Panc1 (cell line): ENCODE results near the gene CRYM. TPM values are rescaled to one million over a fixed set of nuclear protein-coding genes. Genes with fewer than 3 reads are reported as not detected.

Experiments used
- ATAC-seq: fragments of 200-7000 bp; cut with Tn5 transposase; 2 replicates; pipeline ENCODE4 v1.9.1; 2020; ENCODE audit warnings: mild to moderate bottlenecking, moderate library complexity
- BruUV-seq: library from RNA; stranded (reverse); fragments of 400-500 nt; replicated peaks from 2 replicates; lab custom pipeline; 2021; lab: Mats Ljungman, UMichigan
- CTCF ChIA-PET: fragments of 300-600 bp; sonication (Branson Sonifier 250); formaldehyde crosslinking; loops from one replicate; lab custom pipeline; 2022; ENCODE audit warnings: antibody characterized with exemption; lab: Charles Lee
- POLR2A ChIA-PET: fragments of 300-600 bp; sonication (Branson Sonifier 250); formaldehyde crosslinking; loops from one replicate; lab custom pipeline; 2022; ENCODE audit warnings: antibody characterized with exemption; lab: Charles Lee
- DNase-seq: peaks from one replicate; pipeline ENCODE4 v3.0.0-alpha.2; 2010; ENCODE audit warnings: low read depth, low spot score
- H3K27ac ChIP-seq: 2 replicates; pipeline ENCODE4 v1.5.1; 2011; ENCODE audit warnings: mild to moderate bottlenecking, low read length, inconsistent platforms
- H3K27me3 ChIP-seq: fragments of 200-500 bp; sonication (Bioruptor generic); 2 replicates; pipeline ENCODE4 v1.6.0; 2014; ENCODE audit warnings: low read length, inconsistent platforms; ENCODE audit not compliant: control insufficient read depth, insufficient read depth
- H3K36me3 ChIP-seq: fragments of 200-500 bp; sonication (Bioruptor generic); 2 replicates; pipeline ENCODE4 v1.5.1; 2014; ENCODE audit warnings: inconsistent platforms, mild to moderate bottlenecking, low read length, moderate library complexity; ENCODE audit not compliant: control insufficient read depth, insufficient read depth
- H3K4me1 ChIP-seq: 2 replicates; pipeline ENCODE4 v1.5.1; 2011; ENCODE audit warnings: inconsistent platforms, mild to moderate bottlenecking, low read length, moderate library complexity; ENCODE audit not compliant: control insufficient read depth, insufficient read depth
- H3K4me3 ChIP-seq, 2 experiments: 2 replicates each; pipeline ENCODE4 v1.5.1; 2011 to 2012; ENCODE audit warnings: low read depth in 2 of 2, low read length in 2 of 2, mild to moderate bottlenecking in 2 of 2, inconsistent platforms in 1 of 2, moderate library complexity in 1 of 2
- H3K9me3 ChIP-seq: fragments of 200-500 bp; sonication (Bioruptor generic); 2 replicates; pipeline ENCODE4 v1.5.1; 2014; ENCODE audit warnings: low read depth, mild to moderate bottlenecking, inconsistent platforms, low read length, moderate library complexity; ENCODE audit not compliant: control insufficient read depth, insufficient read depth
- POLR2AphosphoS5 ChIP-seq: IDR thresholded peaks from 2 replicates; pipeline ENCODE4 v1.6.1; 2012; ENCODE audit warnings: mild to moderate bottlenecking, low read depth, low read length, moderate library complexity
- SIN3A ChIP-seq: IDR thresholded peaks from 2 replicates; pipeline ENCODE4 v1.6.1; 2012; ENCODE audit warnings: low read depth, mild to moderate bottlenecking, low read length, moderate library complexity, borderline replicate concordance; ENCODE audit not compliant: insufficient read depth
- TCF7L2 ChIP-seq: IDR thresholded peaks from 2 replicates; pipeline ENCODE4 v1.6.1; 2011; ENCODE audit warnings: mild to moderate bottlenecking, low read depth, low read length, inconsistent platforms
- in situ Hi-C: cut with HindIII; loops from 2 replicates; pipeline ENCODE4 v1.10.0; 2016; ENCODE audit warnings: low sequenced_read_pairs, low pct_unique_long_range_greater_than_20kb
- intact Hi-C: fragments of 100-400 bp; cut with micrococcal nuclease; formaldehyde crosslinking; loops from one replicate; pipeline ENCODE4 v1.10.0; 2022; ENCODE audit not compliant: unreplicated experiment
- total RNA-seq: library from RNA; stranded (reverse); gene quantifications from one replicate; pipeline ENCODE4 v1.2.1, GENCODE V29; 2021; ENCODE audit not compliant: unreplicated experiment
- TF ChIP-seq, protein P1 (sequence below), 2 experiments: IDR thresholded peaks; 2 replicates each; pipeline ENCODE4 v1.6.1; 2011 to 2012; ENCODE audit warnings: low read depth in 2 of 2, control low read depth in 1 of 2, low read length in 1 of 2, mild to moderate bottlenecking in 1 of 2, moderate library complexity in 1 of 2; ENCODE audit not compliant: insufficient read depth in 1 of 2
- TF ChIP-seq, protein P2 (sequence below): fragments of 450-650 bp; IDR thresholded peaks from 2 replicates; pipeline ENCODE4 v1.5.1; 2017; ENCODE audit warnings: mild to moderate bottlenecking

Gene CRYM
- total RNA-seq, 1 experiment from 2014 or later: 0.41 TPM

DNA sequence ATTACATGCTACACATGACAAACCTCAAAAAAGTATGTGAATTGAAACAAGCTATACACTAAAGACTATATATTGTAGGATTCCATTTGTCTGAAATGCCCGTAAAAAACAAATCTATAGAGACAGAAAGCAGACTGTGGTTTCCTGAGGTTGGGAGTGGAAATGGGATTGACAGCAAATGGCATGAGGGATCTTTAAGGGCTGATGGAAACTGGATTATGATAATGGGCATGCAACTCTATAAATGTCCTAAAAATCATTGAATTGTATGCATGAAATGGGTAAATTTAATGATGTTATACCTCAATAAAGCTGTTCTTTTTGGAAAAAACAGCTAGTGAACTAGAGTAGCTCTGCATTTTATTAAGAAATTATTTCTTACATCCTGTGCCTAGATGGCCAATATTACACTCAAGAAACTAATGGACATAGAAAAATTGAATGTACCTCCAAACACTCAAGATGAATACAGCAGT, 45.0 kb downstream of the CRYM start:
- Histone ChIP-seq H3K4me3 (no peak overlapping the region), H3K4me1 (no peaks in the 10 kb centered on the region), H3K27me3 (peaks cover 24% of the 10 kb centered on the region; the same call in 1 of the 2 replicates), H3K27ac (no peak overlapping the region), H3K36me3 (no peaks in the 10 kb centered on the region), H3K9me3 (no peaks in the 10 kb centered on the region)
- TF ChIP-seq SIN3A: no peak
- TF ChIP-seq, protein P1, sequence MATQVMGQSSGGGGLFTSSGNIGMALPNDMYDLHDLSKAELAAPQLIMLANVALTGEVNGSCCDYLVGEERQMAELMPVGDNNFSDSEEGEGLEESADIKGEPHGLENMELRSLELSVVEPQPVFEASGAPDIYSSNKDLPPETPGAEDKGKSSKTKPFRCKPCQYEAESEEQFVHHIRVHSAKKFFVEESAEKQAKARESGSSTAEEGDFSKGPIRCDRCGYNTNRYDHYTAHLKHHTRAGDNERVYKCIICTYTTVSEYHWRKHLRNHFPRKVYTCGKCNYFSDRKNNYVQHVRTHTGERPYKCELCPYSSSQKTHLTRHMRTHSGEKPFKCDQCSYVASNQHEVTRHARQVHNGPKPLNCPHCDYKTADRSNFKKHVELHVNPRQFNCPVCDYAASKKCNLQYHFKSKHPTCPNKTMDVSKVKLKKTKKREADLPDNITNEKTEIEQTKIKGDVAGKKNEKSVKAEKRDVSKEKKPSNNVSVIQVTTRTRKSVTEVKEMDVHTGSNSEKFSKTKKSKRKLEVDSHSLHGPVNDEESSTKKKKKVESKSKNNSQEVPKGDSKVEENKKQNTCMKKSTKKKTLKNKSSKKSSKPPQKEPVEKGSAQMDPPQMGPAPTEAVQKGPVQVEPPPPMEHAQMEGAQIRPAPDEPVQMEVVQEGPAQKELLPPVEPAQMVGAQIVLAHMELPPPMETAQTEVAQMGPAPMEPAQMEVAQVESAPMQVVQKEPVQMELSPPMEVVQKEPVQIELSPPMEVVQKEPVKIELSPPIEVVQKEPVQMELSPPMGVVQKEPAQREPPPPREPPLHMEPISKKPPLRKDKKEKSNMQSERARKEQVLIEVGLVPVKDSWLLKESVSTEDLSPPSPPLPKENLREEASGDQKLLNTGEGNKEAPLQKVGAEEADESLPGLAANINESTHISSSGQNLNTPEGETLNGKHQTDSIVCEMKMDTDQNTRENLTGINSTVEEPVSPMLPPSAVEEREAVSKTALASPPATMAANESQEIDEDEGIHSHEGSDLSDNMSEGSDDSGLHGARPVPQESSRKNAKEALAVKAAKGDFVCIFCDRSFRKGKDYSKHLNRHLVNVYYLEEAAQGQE (IDR thresholded peaks at IDR 0.05; ENCODE audit: insufficient read depth in 1 of 2, low read depth in 2 of 2, low read length in 1 of 2): no peak
- TF ChIP-seq, protein P2, sequence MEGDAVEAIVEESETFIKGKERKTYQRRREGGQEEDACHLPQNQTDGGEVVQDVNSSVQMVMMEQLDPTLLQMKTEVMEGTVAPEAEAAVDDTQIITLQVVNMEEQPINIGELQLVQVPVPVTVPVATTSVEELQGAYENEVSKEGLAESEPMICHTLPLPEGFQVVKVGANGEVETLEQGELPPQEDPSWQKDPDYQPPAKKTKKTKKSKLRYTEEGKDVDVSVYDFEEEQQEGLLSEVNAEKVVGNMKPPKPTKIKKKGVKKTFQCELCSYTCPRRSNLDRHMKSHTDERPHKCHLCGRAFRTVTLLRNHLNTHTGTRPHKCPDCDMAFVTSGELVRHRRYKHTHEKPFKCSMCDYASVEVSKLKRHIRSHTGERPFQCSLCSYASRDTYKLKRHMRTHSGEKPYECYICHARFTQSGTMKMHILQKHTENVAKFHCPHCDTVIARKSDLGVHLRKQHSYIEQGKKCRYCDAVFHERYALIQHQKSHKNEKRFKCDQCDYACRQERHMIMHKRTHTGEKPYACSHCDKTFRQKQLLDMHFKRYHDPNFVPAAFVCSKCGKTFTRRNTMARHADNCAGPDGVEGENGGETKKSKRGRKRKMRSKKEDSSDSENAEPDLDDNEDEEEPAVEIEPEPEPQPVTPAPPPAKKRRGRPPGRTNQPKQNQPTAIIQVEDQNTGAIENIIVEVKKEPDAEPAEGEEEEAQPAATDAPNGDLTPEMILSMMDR: no peak
- TF ChIP-seq TCF7L2: no peak
- TF ChIP-seq POLR2AphosphoS5: no peak
- intact Hi-C loops (no loop called here), in situ Hi-C loops (no loop called here)
- POLR2A ChIA-PET: no interaction called here
- CTCF ChIA-PET: no interaction called here
- DNase-seq: no peak
- no peak for ATAC-seq
- no TSS peak for BruUV-seq

DNA sequence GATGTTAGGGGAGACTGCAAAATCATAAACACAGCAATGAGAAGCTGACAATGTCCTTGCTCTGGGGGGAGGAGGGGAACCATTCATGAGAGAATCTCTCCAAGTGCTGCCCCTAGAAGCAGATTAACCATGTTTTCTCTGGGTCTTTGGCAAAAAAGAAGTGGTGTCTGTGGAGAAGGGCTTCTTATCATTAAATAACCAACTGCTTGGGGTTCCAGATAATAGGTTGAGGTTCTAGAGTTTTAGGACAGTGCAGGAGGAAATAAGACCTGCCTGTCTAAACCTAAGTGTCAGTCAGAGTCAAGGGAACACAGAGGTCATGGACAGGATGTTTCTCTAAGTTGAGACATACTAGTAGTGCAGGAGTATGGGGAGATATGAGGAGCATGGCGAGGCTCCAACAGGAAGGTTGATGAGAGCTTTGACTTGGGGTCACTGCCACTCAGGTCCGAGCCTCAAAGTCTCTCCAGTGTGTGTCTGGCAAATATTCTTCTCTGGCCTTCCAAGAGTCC, 49.7 kb downstream of the CRYM start:
- in situ Hi-C loops: no loop called here
- Histone ChIP-seq H3K27ac (no peak overlapping the region), H3K4me3 (no peak overlapping the region), H3K9me3 (no peaks in the 10 kb centered on the region), H3K36me3 (no peaks in the 10 kb centered on the region), H3K27me3 (peaks cover 41% of the 10 kb centered on the region), H3K4me1 (no peaks in the 10 kb centered on the region)
- TF ChIP-seq TCF7L2 (no peak), POLR2AphosphoS5 (no peak), SIN3A (no peak)
- TF ChIP-seq, protein P1 (IDR thresholded peaks at IDR 0.05; ENCODE audit: insufficient read depth in 1 of 2, low read depth in 2 of 2, low read length in 1 of 2): no peak
- TF ChIP-seq, protein P2: no peak
- DNase-seq (no peak), ATAC-seq (no peak)
- ChIA-PET CTCF (no interaction called here), POLR2A (no interaction called here)
- intact Hi-C loops: no loop called here
- no TSS peak for BruUV-seq
